Cortex of kidney (tissue), 1 donor: Measurements from ENCODE around the gene TMEM40.
"Not testable (repeated sequence)": the region's sequence is repeated elsewhere in the genome, so short reads cannot be mapped to it uniquely, and the experiment has no call there.

Source experiments
- DNase-seq: peaks from one replicate; lab custom pipeline; 2025; lab: John Stamatoyannopoulos, UW

TMEM40 gene, protein sequence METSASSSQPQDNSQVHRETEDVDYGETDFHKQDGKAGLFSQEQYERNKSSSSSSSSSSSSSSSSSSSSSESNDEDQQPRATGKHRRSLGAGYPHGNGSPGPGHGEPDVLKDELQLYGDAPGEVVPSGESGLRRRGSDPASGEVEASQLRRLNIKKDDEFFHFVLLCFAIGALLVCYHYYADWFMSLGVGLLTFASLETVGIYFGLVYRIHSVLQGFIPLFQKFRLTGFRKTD

GRCh38 chr3:12759097-12759679 lies at the start of gene TMEM40:
Gene TMEM40, minus strand, starts transcription at chr3:12759259. Its CDS starts 9,427 bp downstream, at chr3:12749832.
- DNase-seq, result no peak

GRCh38 chr3:12808587-12808986 lies 49.5 kb upstream of the TMEM40 start:
- no peak for DNase-seq

GRCh38 chr3:12807601-12808359 lies 48.7 kb upstream of the TMEM40 start:
- DNase-seq, result no peak

DNA sequence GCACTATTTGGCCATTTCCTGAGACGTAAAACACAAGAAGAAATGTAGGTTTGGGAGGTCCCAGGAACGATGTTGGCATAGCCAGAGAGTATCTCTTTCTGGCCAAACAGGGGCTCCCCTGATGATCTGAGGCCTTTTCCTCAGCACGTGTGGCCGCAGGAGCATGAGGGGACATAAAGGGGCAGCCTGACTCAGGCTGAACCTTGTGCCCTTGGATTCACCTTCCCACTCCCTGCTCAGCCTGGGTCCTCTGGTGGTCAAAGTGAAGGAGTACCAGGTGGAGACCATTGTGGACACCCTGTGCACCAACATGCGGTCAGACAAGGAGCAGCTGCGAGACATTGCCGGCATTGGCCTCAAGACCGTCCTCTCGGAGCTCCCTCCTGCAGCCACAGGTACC lies 48.0 kb upstream of the TMEM40 start:
- DNase-seq, result no peak

- DNase-seq, result no peak
Measured at GRCh38 chr3:12803371-12803770, 44.3 kb upstream of the TMEM40 start.

DNA sequence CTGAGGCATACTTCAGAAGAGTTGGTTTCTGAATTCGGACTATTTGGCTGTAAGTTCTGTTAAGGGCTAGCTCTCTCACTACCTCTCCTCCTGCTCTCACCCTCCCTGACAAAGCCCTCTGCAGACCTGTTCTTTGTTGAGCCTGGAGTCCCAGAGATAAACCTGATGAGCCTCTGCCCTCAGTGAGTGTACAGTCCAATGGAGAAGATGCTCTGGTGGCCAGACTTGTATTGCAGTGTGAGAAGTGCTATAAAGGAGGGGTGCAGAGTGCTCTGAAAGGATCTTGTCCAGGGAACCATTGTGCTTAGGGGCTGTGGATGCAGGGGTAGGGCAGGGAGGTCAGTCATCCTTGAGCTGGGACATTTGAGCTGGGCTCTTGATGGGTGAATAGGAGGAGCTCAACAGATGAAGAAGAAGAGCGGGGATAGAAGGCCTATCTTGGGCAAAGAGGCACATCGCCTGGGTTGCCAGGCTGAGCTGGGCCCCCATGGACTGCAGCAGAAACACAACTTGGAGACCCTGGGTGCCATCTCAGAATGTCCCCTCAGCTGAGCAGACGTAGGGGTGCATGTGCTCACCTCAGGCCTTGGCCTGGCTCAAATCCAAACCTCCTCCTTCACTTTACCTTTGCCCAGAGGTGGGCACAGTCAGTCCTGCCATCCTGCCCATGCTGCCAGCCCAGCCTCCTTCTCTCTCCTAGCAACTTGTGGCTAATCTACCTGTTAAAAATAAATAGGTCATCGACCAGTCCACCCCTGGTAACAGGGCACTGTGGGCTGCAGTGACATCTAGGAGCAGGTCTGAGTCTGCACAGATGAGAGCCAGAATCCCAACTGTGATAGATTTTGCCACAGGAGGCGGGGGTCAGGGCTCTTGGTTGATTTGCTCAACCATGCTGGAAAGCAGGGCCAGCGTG lies 40.7 kb upstream of the TMEM40 start:
- DNase-seq, result no peak

DNA sequence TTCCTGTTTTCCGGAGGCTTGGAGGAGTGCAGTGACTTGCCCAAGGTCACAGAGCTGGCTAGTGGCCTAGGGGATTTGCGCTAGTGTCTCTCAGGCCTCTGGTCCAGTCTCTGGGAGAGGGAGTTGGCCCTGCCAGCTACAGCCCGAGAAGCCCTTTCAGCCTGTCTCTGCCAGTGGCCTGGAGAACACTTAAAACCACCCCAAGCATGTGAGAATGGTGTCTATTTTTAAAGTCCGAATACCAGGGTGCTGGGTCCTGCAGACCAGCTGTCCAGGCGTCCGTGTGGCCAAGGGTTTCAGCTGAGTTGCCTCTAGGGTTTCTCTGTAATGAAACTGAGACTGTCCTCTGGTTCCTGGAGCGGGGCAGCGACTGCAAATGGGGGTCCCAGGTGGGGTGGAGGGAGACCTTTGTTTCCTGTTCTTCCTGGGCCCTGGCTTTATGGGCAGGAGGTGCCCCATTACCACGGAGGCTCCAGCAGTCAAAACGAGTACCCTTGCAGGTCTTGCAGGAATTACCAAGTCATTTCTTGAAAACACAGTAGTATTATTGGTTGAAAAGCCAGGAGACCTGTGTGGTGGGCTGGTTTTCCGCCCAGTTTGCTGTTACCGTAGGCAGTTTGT lies 39.6 kb upstream of the TMEM40 start:
- no peak for DNase-seq

DNA sequence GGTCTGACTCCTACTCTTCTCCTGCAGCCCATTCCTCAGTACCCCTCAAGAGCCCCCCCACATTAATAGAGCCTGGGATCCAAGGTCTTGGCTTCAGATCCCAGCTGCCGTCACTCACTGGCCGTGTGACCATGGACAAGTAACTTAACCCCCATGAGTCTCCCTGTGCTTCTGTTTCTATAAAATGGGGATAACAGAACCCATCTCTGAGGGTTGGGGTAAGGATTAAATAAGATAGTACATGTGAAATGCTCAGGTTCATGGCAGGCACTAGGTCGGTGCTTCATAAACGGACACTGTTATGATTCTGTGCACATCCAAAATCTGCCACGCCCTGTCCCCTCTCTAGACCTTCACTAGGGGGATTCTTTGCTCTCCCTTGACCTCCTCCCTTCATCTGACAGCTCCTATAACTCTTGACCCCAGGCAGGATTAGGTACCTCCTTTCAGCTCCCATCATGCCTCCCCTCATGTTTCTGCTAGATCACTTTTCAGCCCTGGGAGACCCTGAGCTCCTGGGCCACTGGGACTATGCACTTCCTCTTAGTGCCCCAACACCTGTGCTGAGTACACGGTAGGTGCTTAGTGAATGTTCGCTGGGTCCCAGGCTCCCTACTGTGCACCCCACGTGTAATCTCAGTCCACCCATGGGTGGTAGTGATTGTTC lies 39.0 kb upstream of the TMEM40 start:
- no peak for DNase-seq

- no peak for DNase-seq
Measured at GRCh38 chr3:12797124-12797891, 38.2 kb upstream of the TMEM40 start.

GRCh38 chr3:12796171-12797123 lies 37.4 kb upstream of the TMEM40 start, which contains the start of gene CAND2:
Gene CAND2, plus strand, starts transcription at chr3:12796680. Its CDS starts 41 bp downstream, at chr3:12796721.
- no peak for DNase-seq

- DNase-seq, result no peak
Measured at GRCh38 chr3:12793701-12794100, 34.6 kb upstream of the TMEM40 start.

DNA sequence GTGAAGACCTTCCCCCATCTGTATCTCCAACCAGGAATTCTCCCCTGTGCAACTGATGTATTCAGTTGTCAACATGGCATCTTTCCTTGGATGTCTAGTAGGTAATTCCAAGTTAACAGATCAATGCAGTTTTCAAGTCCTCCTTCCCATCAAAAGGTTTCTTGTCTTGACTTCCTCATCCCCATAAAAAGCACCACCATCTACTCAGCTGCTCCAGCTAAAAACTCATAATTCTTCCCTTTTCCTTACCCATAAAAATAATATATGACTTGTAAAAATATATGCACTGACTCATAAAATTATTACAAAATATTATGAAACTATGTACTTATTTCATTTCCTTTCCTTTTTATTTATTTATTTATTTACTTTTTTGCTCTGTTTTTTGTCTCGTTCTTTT lies 32.4 kb upstream of the TMEM40 start:
- no peak for DNase-seq

DNA sequence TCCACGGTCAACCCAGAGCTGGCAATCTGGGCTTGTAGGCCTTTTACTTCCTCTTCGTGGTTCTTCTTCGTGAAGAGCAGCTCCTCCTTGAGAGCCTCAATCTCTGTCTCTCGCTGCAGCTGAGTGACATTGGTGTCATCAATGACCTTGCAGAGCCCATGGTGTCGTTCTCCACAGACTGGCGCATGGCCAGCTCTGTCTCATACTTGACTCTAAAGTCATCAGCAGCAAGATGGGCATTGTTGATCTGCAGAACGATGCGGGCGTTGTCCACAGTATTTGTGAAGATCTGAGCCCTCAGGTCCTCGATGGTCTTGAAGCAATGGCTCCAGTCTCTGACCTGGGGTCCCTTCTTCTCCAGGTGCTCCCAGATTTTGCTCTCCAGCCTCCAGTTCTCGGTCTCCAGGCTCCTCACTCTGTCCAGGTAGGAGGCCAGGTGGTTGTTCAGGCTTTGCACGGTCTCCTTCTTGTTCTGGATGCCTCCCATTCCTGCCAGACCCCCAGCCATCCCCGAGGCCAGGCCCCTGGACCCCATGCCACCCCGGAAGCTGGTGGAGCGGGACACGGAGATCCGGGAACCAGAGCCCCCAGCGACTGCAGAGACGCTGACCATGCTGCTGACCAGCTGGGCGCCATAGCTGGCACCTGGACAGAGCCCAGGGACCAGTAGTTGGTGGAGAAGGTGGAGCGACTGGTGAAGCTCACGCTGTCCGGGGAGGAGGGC lies 29.1 kb upstream of the TMEM40 start:
- not testable (repeated sequence) for DNase-seq

DNA sequence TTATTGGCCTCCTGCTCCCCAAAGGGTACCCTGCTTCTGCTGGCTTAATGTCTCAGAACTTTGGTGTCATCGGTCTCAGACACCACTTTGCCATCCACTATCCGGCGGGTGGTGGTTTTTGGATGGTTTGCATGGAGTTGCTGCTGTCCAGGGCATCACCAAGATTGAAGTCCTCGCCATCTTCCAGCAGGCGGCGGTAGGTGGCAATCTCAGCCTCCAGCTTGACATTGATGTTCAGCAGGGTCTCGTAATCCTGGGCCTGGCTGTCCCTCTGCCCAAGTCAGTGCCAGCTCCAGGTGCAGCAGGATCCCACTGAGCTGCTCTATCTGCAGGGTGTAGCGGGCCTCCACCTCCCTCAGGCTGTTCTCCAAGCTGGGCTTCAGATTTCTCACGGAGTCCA lies 28.3 kb upstream of the TMEM40 start:
- not testable (repeated sequence) for DNase-seq

- DNase-seq, result no peak
Measured at GRCh38 chr3:12785096-12785495, 26.0 kb upstream of the TMEM40 start.

DNA sequence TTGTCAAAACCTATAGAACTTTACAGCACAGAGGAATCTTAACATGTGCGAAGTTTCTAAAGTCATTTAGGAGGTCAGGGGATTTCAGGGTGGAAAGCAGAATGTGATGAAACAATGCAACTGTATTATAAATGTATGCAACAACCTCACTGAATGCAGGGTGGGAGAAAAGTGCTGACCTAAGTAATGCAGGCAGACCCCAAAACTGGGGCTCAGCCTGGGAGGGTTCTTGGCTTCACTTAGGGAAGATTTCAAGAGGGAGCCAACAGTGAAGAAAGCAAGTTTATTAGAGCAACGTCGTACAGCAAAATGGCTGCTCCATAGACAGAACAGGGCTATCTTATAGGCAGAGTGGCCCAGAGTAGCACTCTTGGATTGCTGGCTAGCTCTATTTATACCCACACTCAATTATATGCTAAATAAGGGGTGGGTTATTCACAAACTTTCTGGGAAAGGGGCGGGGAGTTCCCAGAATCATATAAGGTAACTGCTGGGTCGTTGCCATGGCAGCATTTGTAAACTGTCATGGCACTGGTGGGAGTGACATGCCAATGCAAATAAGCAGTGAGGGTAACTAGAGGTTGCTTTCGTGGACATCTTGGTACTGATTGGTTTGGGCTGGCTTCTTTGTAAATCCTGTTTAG lies 23.2 kb upstream of the TMEM40 start:
- DNase-seq, result no peak

DNA sequence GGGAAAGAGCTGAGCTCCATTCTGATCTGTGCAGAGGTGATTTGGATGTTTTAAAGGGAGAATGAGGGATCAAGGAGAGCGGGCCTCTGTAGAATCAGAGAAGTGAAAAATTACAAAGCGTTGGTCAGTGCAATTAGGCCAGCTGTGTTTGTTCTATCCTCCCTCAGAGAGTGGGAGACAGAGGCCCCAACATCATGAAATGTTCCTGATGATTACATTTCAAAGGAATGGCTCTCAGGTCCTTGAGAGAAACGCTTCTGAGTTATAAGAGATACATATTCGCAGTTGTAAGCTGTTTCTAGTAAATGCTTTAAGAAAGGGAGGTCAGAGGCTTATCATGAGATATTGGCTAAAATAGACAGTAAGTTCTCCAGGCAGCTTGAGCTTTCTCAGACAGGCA lies 21.7 kb upstream of the TMEM40 start:
- no peak for DNase-seq

- DNase-seq, result no peak
Measured at GRCh38 chr3:12777171-12777570, 18.1 kb upstream of the TMEM40 start.
